Measurements from ENCODE around the gene OR1B1. TPM values are rescaled to one million over a fixed set of nuclear protein-coding genes. Genes with fewer than 3 reads are reported as not detected.

The OR1B1 gene
- total RNA-seq, result under 1 TPM; 0.26 to 0.28 TPM
- polyA plus RNA-seq, result not detected
- long read RNA-seq, donor 1, result 0 reads
- long read RNA-seq, donor 2, result 0 reads
- long read RNA-seq, donor 3, result 0 reads
- long read RNA-seq, donor 4, result 0 reads
- long read RNA-seq, donor 5, result 0 reads

DNA sequence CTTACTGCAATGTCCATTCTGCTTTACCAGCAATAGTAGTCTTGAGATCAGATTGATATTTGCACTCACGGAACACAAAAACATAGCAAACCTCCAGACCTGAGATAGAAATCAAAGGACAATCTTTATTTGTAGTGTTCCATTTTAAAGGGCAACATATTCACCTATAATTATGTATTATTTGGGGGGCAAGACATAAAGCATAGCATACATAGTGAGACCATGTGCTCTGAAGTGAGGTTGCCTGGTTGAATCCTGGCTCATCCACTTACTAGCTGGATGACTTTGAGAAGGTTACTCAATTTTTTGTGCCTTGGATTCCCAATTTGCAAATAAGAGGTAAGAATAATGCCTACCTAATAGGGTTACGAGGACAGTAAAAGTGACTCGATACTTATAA, at the start of gene OR1B1:
TSS of gene OR1B1 (minus strand) at position 101 of the 400 bp plus-strand sequence.
- H3K27me3 ChIP-seq (ENCODE audit: control insufficient read depth in 3 of 3, insufficient read depth in 3 of 3, low read length in 2 of 3), result no peaks in the 10 kb centered on the region
- no peaks in the 10 kb centered on the region for H3K36me3 ChIP-seq (ENCODE audit: control insufficient read depth in 4 of 4, insufficient read depth in 4 of 4, low read length in 4 of 4)
- no peak for DNase-seq
- TF ChIP-seq, protein P1, sequence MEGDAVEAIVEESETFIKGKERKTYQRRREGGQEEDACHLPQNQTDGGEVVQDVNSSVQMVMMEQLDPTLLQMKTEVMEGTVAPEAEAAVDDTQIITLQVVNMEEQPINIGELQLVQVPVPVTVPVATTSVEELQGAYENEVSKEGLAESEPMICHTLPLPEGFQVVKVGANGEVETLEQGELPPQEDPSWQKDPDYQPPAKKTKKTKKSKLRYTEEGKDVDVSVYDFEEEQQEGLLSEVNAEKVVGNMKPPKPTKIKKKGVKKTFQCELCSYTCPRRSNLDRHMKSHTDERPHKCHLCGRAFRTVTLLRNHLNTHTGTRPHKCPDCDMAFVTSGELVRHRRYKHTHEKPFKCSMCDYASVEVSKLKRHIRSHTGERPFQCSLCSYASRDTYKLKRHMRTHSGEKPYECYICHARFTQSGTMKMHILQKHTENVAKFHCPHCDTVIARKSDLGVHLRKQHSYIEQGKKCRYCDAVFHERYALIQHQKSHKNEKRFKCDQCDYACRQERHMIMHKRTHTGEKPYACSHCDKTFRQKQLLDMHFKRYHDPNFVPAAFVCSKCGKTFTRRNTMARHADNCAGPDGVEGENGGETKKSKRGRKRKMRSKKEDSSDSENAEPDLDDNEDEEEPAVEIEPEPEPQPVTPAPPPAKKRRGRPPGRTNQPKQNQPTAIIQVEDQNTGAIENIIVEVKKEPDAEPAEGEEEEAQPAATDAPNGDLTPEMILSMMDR (IDR thresholded peaks at IDR 0.05; ENCODE audit: control extremely low read depth, extremely low read depth), result no peak
- no peak within 1 kb of the TSS for H3K4me3 ChIP-seq
- 90 to 92% methylated on average over 3 of the region's 3 CpGs for WGBS, 2 donors
- no peak within 1 kb of the TSS for H3K27ac ChIP-seq (ENCODE audit: low read depth in 1 of 2, low read length in 1 of 2)
- H3K4me1 ChIP-seq (ENCODE audit: control insufficient read depth in 5 of 5, insufficient read depth in 5 of 5, low read length in 5 of 5), result no peaks in the 10 kb centered on the region
- peaks cover 0 to 3% (median under 1%) of the 10 kb centered on the region in 4 donors for H3K9me3 ChIP-seq (ENCODE audit: control insufficient read depth in 4 of 4, insufficient read depth in 3 of 4, low read length in 3 of 4)
- no peak within 1 kb of the TSS for H3K9ac ChIP-seq (ENCODE audit: insufficient read depth in 1 of 2, low read length in 2 of 2)
- ATAC-seq (ENCODE audit: insufficient read depth, low FRiP score), result no peak

DNA sequence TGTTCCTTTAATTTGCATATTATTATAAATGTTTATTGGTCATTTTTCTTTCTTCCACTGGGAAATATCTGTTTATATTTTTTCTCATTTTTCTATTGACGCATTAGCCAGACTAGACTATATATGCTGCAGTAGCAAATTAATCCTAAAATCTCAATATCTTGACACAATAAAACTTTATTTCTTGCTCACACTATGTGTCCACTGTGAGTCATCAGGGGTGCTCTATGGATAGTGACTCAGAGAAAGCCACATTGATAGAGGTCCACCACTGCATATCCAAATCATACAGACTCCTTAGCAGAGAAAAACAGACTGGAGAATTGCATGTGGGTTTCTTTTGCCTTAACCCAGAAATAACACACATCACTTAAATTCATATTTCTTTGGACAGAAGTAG, 38.3 kb upstream of the OR1B1 start:
- Histone ChIP-seq H3K36me3 (ENCODE audit: control insufficient read depth in 4 of 4, insufficient read depth in 4 of 4, low read length in 4 of 4) (no peaks in the 10 kb centered on the region), H3K9ac (ENCODE audit: insufficient read depth in 1 of 2, low read length in 2 of 2) (no peak overlapping the region), H3K27me3 (ENCODE audit: control insufficient read depth in 3 of 3, insufficient read depth in 3 of 3, low read length in 2 of 3) (no peaks in the 10 kb centered on the region), H3K9me3 (ENCODE audit: control insufficient read depth in 4 of 4, insufficient read depth in 3 of 4, low read length in 3 of 4) (peaks cover 0 to 2% (median 0%) of the 10 kb centered on the region in 4 donors), H3K4me1 (ENCODE audit: control insufficient read depth in 5 of 5, insufficient read depth in 5 of 5, low read length in 5 of 5) (no peaks in the 10 kb centered on the region), H3K4me3 (no peak overlapping the region), H3K27ac (ENCODE audit: low read depth in 1 of 2, low read length in 1 of 2) (no peak overlapping the region)
- TF ChIP-seq, protein P1 (IDR thresholded peaks at IDR 0.05; ENCODE audit: control extremely low read depth, extremely low read depth), result no peak
- DNase-seq, result no peak
- 91 to 98% methylated on average over 1 of the region's 1 CpG for WGBS, 2 donors
- ATAC-seq (ENCODE audit: insufficient read depth, low FRiP score), result no peak

DNA sequence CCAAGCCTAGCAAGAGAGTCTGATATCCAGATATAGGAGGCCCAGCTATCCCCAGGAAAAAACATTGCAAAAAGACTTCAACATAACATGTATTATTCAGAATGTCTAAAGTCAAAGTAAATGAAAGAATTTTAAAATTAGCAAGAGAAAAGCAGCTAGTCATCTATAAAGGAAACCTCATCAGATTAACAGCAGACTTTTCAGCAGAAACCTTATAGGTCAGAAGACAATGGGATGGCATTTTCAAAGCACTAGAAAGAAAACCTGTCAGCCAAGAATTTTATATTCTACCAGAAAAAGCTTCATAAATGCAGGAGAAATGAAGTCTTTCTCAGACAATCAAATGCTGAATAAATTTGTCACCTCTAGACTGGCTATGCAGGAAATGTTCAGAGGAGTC, 27.4 kb upstream of the OR1B1 start:
- TF ChIP-seq, protein P1 (IDR thresholded peaks at IDR 0.05; ENCODE audit: control extremely low read depth, extremely low read depth), result no peak
- Histone ChIP-seq H3K9me3 (ENCODE audit: control insufficient read depth in 4 of 4, insufficient read depth in 3 of 4, low read length in 3 of 4) (peaks cover 0 to 15% (median under 1%) of the 10 kb centered on the region in 4 donors), H3K36me3 (ENCODE audit: control insufficient read depth in 4 of 4, insufficient read depth in 4 of 4, low read length in 4 of 4) (no peaks in the 10 kb centered on the region), H3K9ac (ENCODE audit: insufficient read depth in 1 of 2, low read length in 2 of 2) (no peak overlapping the region), H3K27ac (ENCODE audit: low read depth in 1 of 2, low read length in 1 of 2) (no peak overlapping the region), H3K4me1 (ENCODE audit: control insufficient read depth in 5 of 5, insufficient read depth in 5 of 5, low read length in 5 of 5) (no peaks in the 10 kb centered on the region), H3K27me3 (ENCODE audit: control insufficient read depth in 3 of 3, insufficient read depth in 3 of 3, low read length in 2 of 3) (no peaks in the 10 kb centered on the region), H3K4me3 (no peak overlapping the region)
- ATAC-seq (ENCODE audit: insufficient read depth, low FRiP score), result no peak
- no peak for DNase-seq

DNA sequence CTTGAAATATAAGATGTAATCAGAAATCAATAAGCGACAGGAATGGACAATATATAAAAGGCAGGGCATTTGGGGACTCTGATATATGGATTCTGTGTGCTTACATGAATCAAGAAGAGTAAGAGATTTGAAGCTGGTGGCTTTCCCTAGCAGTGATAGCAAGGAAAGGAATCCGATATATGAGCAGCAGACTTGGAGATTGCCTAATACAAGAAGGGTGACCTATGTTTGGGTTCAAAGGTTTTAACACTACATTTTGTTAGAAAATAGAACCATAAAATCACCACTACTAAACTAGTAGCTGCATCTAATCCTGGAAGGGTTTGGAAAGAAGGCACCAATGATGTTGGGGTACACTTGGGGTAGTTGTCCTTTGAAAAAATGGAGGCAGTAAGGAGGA, 15.1 kb upstream of the OR1B1 start:
- Histone ChIP-seq H3K4me1 (ENCODE audit: control insufficient read depth in 5 of 5, insufficient read depth in 5 of 5, low read length in 5 of 5) (no peaks in the 10 kb centered on the region), H3K27ac (ENCODE audit: low read depth in 1 of 2, low read length in 1 of 2) (no peak overlapping the region), H3K9ac (ENCODE audit: insufficient read depth in 1 of 2, low read length in 2 of 2) (no peak overlapping the region), H3K4me3 (no peak overlapping the region), H3K36me3 (ENCODE audit: control insufficient read depth in 4 of 4, insufficient read depth in 4 of 4, low read length in 4 of 4) (no peaks in the 10 kb centered on the region), H3K9me3 (ENCODE audit: control insufficient read depth in 4 of 4, insufficient read depth in 3 of 4, low read length in 3 of 4) (peaks cover 0 to 5% (median 2%) of the 10 kb centered on the region in 4 donors), H3K27me3 (ENCODE audit: control insufficient read depth in 3 of 3, insufficient read depth in 3 of 3, low read length in 2 of 3) (no peaks in the 10 kb centered on the region)
- TF ChIP-seq, protein P1 (IDR thresholded peaks at IDR 0.05; ENCODE audit: control extremely low read depth, extremely low read depth), result no peak
- DNase-seq (no peak), ATAC-seq (ENCODE audit: insufficient read depth, low FRiP score) (no peak)
- 50 to 94% methylated on average over 2 of the region's 2 CpGs for WGBS, 2 donors
